ENCODE data around the gene TMEM101. TPM values are rescaled to one million over a fixed set of nuclear protein-coding genes. Genes with fewer than 3 reads are reported as not detected.
A peak's percentile ranks its signal among the peaks of the same experiment; 100 is the strongest.

TMEM101 gene
- total and polyA plus RNA-seq, 2 of the 13 experiments (the other 11 are each of a cell fraction or from before 2014, with no cell fraction given), result 72.0 to 100 TPM

GRCh38 chr17:43976963-43977837 is 37.6 kb downstream of the TMEM101 start (continued):
- TF ChIP-seq XRCC5 (optimal IDR thresholded peaks at IDR 0.05; ENCODE audit: low read length) (no peak), TCF12 (IDR thresholded peaks at IDR 0.05) (no peak), TCF12 (CRISPR knock-in tag; IDR thresholded peaks at IDR 0.05) (no peak), HDAC2 (CRISPR knock-in tag; IDR thresholded peaks at IDR 0.05) (0 out of 2 replicates have a peak, but pooled peaks have one; percentile 31), PATZ1 (CRISPR knock-in tag; IDR thresholded peaks at IDR 0.05) (peak; percentile 66), ZNF275 (CRISPR knock-in tag; IDR thresholded peaks at IDR 0.05; ENCODE audit: borderline replicate concordance) (no peak), CCAR2 (optimal IDR thresholded peaks at IDR 0.05; ENCODE audit: low read depth, low read length) (no peak), FUBP1 (CRISPR knock-in tag; IDR thresholded peaks at IDR 0.05; ENCODE audit: borderline replicate concordance) (no peak), TRIM24 (CRISPR knock-in tag; IDR thresholded peaks at IDR 0.05) (no peak), ZNF747 (CRISPR knock-in tag; IDR thresholded peaks at IDR 0.05; ENCODE audit: borderline replicate concordance) (no peak), ZFYVE20 (CRISPR knock-in tag; IDR thresholded peaks at IDR 0.05; ENCODE audit: borderline replicate concordance, low read depth) (no peak), HOXA5 (CRISPR knock-in tag; IDR thresholded peaks at IDR 0.05) (no peak), IRX3 (CRISPR knock-in tag; IDR thresholded peaks at IDR 0.05; ENCODE audit: borderline replicate concordance, low read depth) (no peak), ZNF670 (CRISPR knock-in tag; IDR thresholded peaks at IDR 0.05; ENCODE audit: borderline replicate concordance) (no peak), ZNF816 (CRISPR knock-in tag; IDR thresholded peaks at IDR 0.05; ENCODE audit: borderline replicate concordance) (no peak), CREB1 (IDR thresholded peaks at IDR 0.05) (no peak), CREB1 (CRISPR knock-in tag; IDR thresholded peaks at IDR 0.05) (no peak), NR1H2 (CRISPR knock-in tag; IDR thresholded peaks at IDR 0.05; ENCODE audit: borderline replicate concordance, low read depth) (no peak), PRMT3 (CRISPR knock-in tag; IDR thresholded peaks at IDR 0.05; ENCODE audit: borderline replicate concordance, low read depth) (no peak), ZFP82 (CRISPR knock-in tag; IDR thresholded peaks at IDR 0.05; ENCODE audit: borderline replicate concordance) (no peak), SRY (CRISPR knock-in tag; IDR thresholded peaks at IDR 0.05) (no peak), ZKSCAN1 (IDR thresholded peaks at IDR 0.05; ENCODE audit: low read length) (no peak), ZBTB33 (CRISPR knock-in tag; IDR thresholded peaks at IDR 0.05) (no peak)

Measured in HepG2 (cell line).